Vagina (tissue), 2 donors: Measurements from ENCODE around the gene CCDC167. TPM values are rescaled to one million over a fixed set of nuclear protein-coding genes. Genes with fewer than 3 reads are reported as not detected.

ENCODE experiments used
- DNase-seq, 2 donors: peaks; one replicate each; pipeline ENCODE4 v3.0.0-alpha.2; 2017; ENCODE audit errors: extremely low spot score in 2 of 2
- H3K27ac ChIP-seq: fragments of 200-600 bp; sonication (generic); one replicate; pipeline ENCODE4 v1.5.1; 2019
- H3K27me3 ChIP-seq: fragments of 200-600 bp; sonication (generic); one replicate; pipeline ENCODE4 v1.5.1; 2019
- H3K36me3 ChIP-seq, 2 donors: fragments of 200-600 bp; sonication (generic); one replicate each; pipeline ENCODE4 v1.5.1; 2017 to 2019
- H3K4me1 ChIP-seq: fragments of 200-600 bp; sonication (generic); one replicate; pipeline ENCODE4 v1.5.1; 2019
- H3K4me3 ChIP-seq, 2 donors: fragments of 200-600 bp; sonication (generic); 1 replicate in 1 of 2; 2 replicates in 1 of 2; pipeline ENCODE4 v1.5.1; 2016 to 2019
- H3K9me3 ChIP-seq: fragments of 200-600 bp; sonication (generic); one replicate; pipeline ENCODE4 v1.5.1; 2019
- CTCF ChIP-seq, 3 experiments: fragments of 450-650 bp in 2 of 3; fragments of 200-600 bp in 1 of 3; sonication (generic) in 1 of 3; IDR thresholded peaks; one replicate each; pipeline ENCODE4 v1.5.1; 2017 to 2019; ENCODE audit warnings: antibody characterized with exemption in 3 of 3, mild to moderate bottlenecking in 2 of 3, moderate library complexity in 2 of 3
- POLR2A ChIP-seq, 2 donors: fragments of 450-650 bp; IDR thresholded peaks; one replicate each; pipeline ENCODE4 v1.6.1; 2017; ENCODE audit warnings: antibody characterized with exemption in 2 of 2, mild to moderate bottlenecking in 2 of 2, moderate library complexity in 2 of 2
- POLR2AphosphoS5 ChIP-seq, 2 donors: sonication (generic); formaldehyde crosslinking; IDR thresholded peaks; one replicate each; pipeline ENCODE4 v1.9.0; 2017; ENCODE audit warnings: antibody characterized with exemption in 2 of 2, mild to moderate bottlenecking in 2 of 2, low read depth in 1 of 2; ENCODE audit not compliant: insufficient read depth in 1 of 2
- intact Hi-C: fragments of 100-400 bp; cut with DNase I; formaldehyde crosslinking; loops from one replicate; pipeline ENCODE4 v1.15.1; 2023
- total RNA-seq: library from RNA; depleted of rRNA; stranded (reverse); fragments of >200 nt; gene quantifications from one replicate; pipeline ENCODE4 v1.2.3, GENCODE V29; 2016

The CCDC167 gene
- total RNA-seq, 1 donor from 2014 or later, result 34.6 TPM

DNA sequence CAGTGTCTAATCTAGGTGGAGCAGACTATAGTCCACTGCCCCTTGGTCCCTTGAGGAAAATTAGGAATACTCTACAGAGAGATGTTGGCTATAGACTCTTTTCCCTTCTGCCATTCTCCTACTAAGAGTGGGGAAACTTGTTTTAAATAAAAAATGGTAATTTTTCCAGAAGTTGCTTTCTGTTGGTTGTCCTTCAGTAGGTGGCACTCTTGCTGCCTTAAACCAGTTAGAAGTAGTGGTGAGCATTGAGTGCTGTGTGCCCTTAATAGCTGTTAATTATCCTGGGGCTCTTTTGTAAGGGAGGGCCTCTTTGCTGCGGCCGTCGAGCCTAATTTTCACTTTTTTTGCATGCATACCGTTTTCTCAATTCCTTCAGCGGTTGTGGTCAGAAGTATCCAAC is 63.9 kb downstream of the CCDC167 start:
- Histone ChIP-seq H3K36me3 (peaks cover 0 to 31% of the 10 kb centered on the region in 2 donors), H3K9me3 (no peaks in the 10 kb centered on the region), H3K27me3 (no peaks in the 10 kb centered on the region), H3K4me3 (no peak overlapping the region), H3K4me1 (peaks cover 16% of the 10 kb centered on the region), H3K27ac (no peak overlapping the region)
- intact Hi-C loops, result no loop called here
- DNase-seq, result no peak
- no peak for TF ChIP-seq POLR2AphosphoS5 (IDR thresholded peaks at IDR 0.05; ENCODE audit: insufficient read depth in 1 of 2, low read depth in 1 of 2)
- TF ChIP-seq POLR2A (IDR thresholded peaks at IDR 0.05), result no peak
- TF ChIP-seq CTCF (IDR thresholded peaks at IDR 0.05), result no peak

GRCh38 chr6:37435373-37435772 is 64.3 kb downstream of the CCDC167 start:
- TF ChIP-seq POLR2AphosphoS5 (IDR thresholded peaks at IDR 0.05; ENCODE audit: insufficient read depth in 1 of 2, low read depth in 1 of 2), result no peak
- TF ChIP-seq POLR2A (IDR thresholded peaks at IDR 0.05), result no peak
- no peak for TF ChIP-seq CTCF (IDR thresholded peaks at IDR 0.05)
- intact Hi-C loops, result no loop called here
- peaks cover 0 to 28% of the 10 kb centered on the region in 2 donors for H3K36me3 ChIP-seq

DNA sequence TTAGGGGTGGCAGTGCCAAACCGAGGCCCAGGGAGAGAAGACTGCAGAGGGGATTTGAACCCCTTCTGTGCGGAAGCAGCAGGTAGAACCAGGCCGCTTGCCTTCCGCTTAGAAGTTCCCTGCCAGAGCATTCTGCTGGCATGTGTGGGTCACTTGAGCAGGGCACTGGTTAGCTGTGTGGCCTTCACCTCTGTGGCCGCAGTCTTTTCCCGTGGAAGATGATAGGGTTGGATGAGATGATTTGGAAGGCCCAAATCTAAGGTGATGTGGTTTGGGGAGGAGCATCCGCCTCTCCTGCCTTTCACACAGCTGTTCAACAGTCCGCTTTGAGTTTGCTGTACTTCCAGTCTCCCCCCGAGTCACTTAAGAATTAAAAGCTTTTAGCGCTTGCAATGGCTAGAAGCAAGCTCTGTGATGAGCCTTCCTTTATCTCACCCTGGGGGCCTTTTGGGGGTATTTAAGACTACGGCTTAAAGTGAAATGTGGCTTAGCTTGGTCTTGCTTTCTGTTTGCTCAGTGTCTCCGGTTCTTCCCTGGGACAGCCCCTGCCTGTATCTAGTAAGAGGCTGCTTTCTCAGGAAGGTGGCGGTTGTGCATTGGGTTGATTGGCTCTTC is 65.9 kb downstream of the CCDC167 start:
- H3K9me3 ChIP-seq, result no peaks in the 10 kb centered on the region
- peak overlapping the region; percentile 90 for H3K27ac ChIP-seq
- peaks cover 0 to 22% of the 10 kb centered on the region in 2 donors for H3K36me3 ChIP-seq
- H3K4me1 ChIP-seq, result peaks cover 16% of the 10 kb centered on the region
- H3K27me3 ChIP-seq, result no peaks in the 10 kb centered on the region
- peak overlapping the region; percentile 87 to 94 for H3K4me3 ChIP-seq
- intact Hi-C loops, result no loop called here
- no peak for DNase-seq
- TF ChIP-seq CTCF (IDR thresholded peaks at IDR 0.05) (no peak), POLR2A (IDR thresholded peaks at IDR 0.05) (no peak), POLR2AphosphoS5 (IDR thresholded peaks at IDR 0.05; ENCODE audit: insufficient read depth in 1 of 2, low read depth in 1 of 2) (no peak)

More at GRCh38 chr6:37435373-37435772, 64.3 kb downstream of the CCDC167 start:
- Histone ChIP-seq H3K27me3 (no peaks in the 10 kb centered on the region), H3K4me1 (peaks cover 16% of the 10 kb centered on the region), H3K4me3 (no peak overlapping the region), H3K9me3 (no peaks in the 10 kb centered on the region), H3K27ac (no peak overlapping the region)
- no peak for DNase-seq

Other genes starting within 250 kb of the CCDC167 start
- gene TBC1D22B, start 242.1 kb downstream of the CCDC167 start, total RNA-seq, result 12.5 TPM
- gene TMEM217, start 241.7 kb downstream of the CCDC167 start, total RNA-seq, result not detected
- 15.0 TPM for gene RNF8, start 145.9 kb downstream of the CCDC167 start, total RNA-seq
- 24.3 TPM for gene CMTR1, start 66.7 kb downstream of the CCDC167 start, total RNA-seq
- 6.6 TPM for gene MDGA1, start 198.0 kb upstream of the CCDC167 start, total RNA-seq